ENCODE data around the gene TOP1.

TOP1 gene

GRCh38 chr20:41007481-41007880 is 21.1 kb upstream of the TOP1 start:
- Histone ChIP-seq H2BK120ac (ENCODE audit: insufficient read depth, low read length, poor library complexity) (no peak overlapping the region), H2AK5ac (ENCODE audit: low read length) (no peak overlapping the region), H3K79me2 (ENCODE audit: control insufficient read depth, insufficient read depth, low read length, poor library complexity) (no peaks in the 10 kb centered on the region), H2AFZ (ENCODE audit: insufficient read depth, low read length, poor library complexity) (no peak overlapping the region), H4K8ac (ENCODE audit: low read depth, low read length) (no peak overlapping the region), H4K12ac (ENCODE audit: low read depth, low read length) (no peak overlapping the region), H3K14ac (ENCODE audit: low read length) (no peak overlapping the region), H3K27me3 (ENCODE audit: insufficient read depth, low read length) (no peaks in the 10 kb centered on the region), H3K18ac (ENCODE audit: low read length) (no peak overlapping the region), H2BK12ac (ENCODE audit: low read length) (no peak overlapping the region), H4K91ac (ENCODE audit: low read depth, low read length) (no peak overlapping the region), H3K36me3 (ENCODE audit: control insufficient read depth in 1 of 2, insufficient read depth in 2 of 2, low read length in 2 of 2) (no peaks in the 10 kb centered on the region), H3K4me3 (ENCODE audit: low read depth, low read length) (no peak overlapping the region), H3K9ac (ENCODE audit: low read length) (no peak overlapping the region), H3K4me1 (ENCODE audit: control insufficient read depth in 1 of 2, insufficient read depth in 2 of 2, low read length in 2 of 2) (peaks cover 2 to 8% of the 10 kb centered on the region in 2 experiments), H3K4me2 (ENCODE audit: low read length) (no peak overlapping the region), H3K4ac (ENCODE audit: low read depth, low read length) (no peak overlapping the region), H2BK5ac (ENCODE audit: low read depth, low read length, poor library complexity) (no peak overlapping the region), H3K27ac (ENCODE audit: low read depth, low read length) (no peak overlapping the region), H3K23ac (ENCODE audit: low read length) (no peak overlapping the region), H3K79me1 (ENCODE audit: low read length) (no peaks in the 10 kb centered on the region), H3K9me3 (ENCODE audit: insufficient read depth, low read depth, low read length) (peaks cover 15% of the 10 kb centered on the region)
- WGBS (ENCODE audit: extremely low coverage, insufficient coverage, insufficient read length), result no CpG with 5 or more reads among the region's 3 CpGs
- DNase-seq, result no peak

GRCh38 chr20:41009946-41010345 is 18.7 kb upstream of the TOP1 start:
- H3K14ac ChIP-seq (ENCODE audit: low read length), result no peak overlapping the region
- no peak overlapping the region for H4K12ac ChIP-seq (ENCODE audit: low read depth, low read length)
- H3K9ac ChIP-seq (ENCODE audit: low read length), result no peak overlapping the region
- H3K9me3 ChIP-seq (ENCODE audit: insufficient read depth, low read depth, low read length), result peaks cover 15% of the 10 kb centered on the region
- no peak overlapping the region for H2BK5ac ChIP-seq (ENCODE audit: low read depth, low read length, poor library complexity)
- H3K36me3 ChIP-seq (ENCODE audit: control insufficient read depth in 1 of 2, insufficient read depth in 2 of 2, low read length in 2 of 2), result no peaks in the 10 kb centered on the region
- peaks cover 0 to 5% of the 10 kb centered on the region in 2 experiments for H3K4me1 ChIP-seq (ENCODE audit: control insufficient read depth in 1 of 2, insufficient read depth in 2 of 2, low read length in 2 of 2)
- no peak for DNase-seq
- no peak overlapping the region for H4K91ac ChIP-seq (ENCODE audit: low read depth, low read length)
- H2BK120ac ChIP-seq (ENCODE audit: insufficient read depth, low read length, poor library complexity), result no peak overlapping the region
- H3K18ac ChIP-seq (ENCODE audit: low read length), result no peak overlapping the region
- H3K4ac ChIP-seq (ENCODE audit: low read depth, low read length), result no peak overlapping the region
- no peak overlapping the region for H3K4me3 ChIP-seq (ENCODE audit: low read depth, low read length)
- H3K4me2 ChIP-seq (ENCODE audit: low read length), result no peak overlapping the region
- H2BK12ac ChIP-seq (ENCODE audit: low read length), result no peak overlapping the region
- H4K8ac ChIP-seq (ENCODE audit: low read depth, low read length), result no peak overlapping the region
- H3K23ac ChIP-seq (ENCODE audit: low read length), result no peak overlapping the region
- no peaks in the 10 kb centered on the region for H3K27me3 ChIP-seq (ENCODE audit: insufficient read depth, low read length)
- no peak overlapping the region for H2AFZ ChIP-seq (ENCODE audit: insufficient read depth, low read length, poor library complexity)
- H2AK5ac ChIP-seq (ENCODE audit: low read length), result no peak overlapping the region
- WGBS (ENCODE audit: extremely low coverage, insufficient coverage, insufficient read length), result no CpG with 5 or more reads among the region's 3 CpGs
- no peaks in the 10 kb centered on the region for H3K79me1 ChIP-seq (ENCODE audit: low read length)
- no peak overlapping the region for H3K27ac ChIP-seq (ENCODE audit: low read depth, low read length)
- no peaks in the 10 kb centered on the region for H3K79me2 ChIP-seq (ENCODE audit: control insufficient read depth, insufficient read depth, low read length, poor library complexity)

DNA sequence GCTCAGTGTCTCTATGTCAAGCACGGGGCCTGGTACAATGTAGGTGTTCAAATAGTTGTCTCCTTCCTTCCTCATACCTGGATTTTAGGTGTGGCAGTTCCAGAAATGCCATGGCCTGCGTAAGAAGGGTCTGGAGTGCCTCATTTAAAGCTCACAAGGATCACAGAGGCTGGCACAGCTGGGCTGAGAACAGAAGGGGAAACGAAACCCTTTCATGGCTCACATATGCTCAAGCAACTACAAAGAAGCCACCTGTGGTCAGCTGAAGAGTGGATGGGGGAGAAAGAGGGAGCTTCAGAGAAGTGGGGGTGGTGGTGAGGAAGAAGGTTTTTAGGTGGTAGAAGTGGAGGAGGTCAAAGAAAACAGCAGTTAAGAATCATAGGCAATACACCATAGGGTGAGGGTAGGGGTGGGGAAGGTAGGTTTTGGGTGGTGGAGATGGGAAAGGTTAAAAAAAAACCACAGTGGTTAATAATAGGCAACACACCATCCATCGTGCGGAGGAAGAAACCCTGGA is 17.0 kb upstream of the TOP1 start:
- Histone ChIP-seq H3K18ac (ENCODE audit: low read length) (no peak overlapping the region), H3K14ac (ENCODE audit: low read length) (no peak overlapping the region), H3K4ac (ENCODE audit: low read depth, low read length) (no peak overlapping the region), H3K27me3 (ENCODE audit: insufficient read depth, low read length) (no peaks in the 10 kb centered on the region), H3K79me2 (ENCODE audit: control insufficient read depth, insufficient read depth, low read length, poor library complexity) (no peaks in the 10 kb centered on the region), H2BK12ac (ENCODE audit: low read length) (no peak overlapping the region), H3K36me3 (ENCODE audit: control insufficient read depth in 1 of 2, insufficient read depth in 2 of 2, low read length in 2 of 2) (no peaks in the 10 kb centered on the region), H3K79me1 (ENCODE audit: low read length) (peaks cover 3% of the 10 kb centered on the region), H3K23ac (ENCODE audit: low read length) (no peak overlapping the region), H3K4me3 (ENCODE audit: low read depth, low read length) (no peak overlapping the region), H4K8ac (ENCODE audit: low read depth, low read length) (no peak overlapping the region), H3K9me3 (ENCODE audit: insufficient read depth, low read depth, low read length) (peaks cover 6% of the 10 kb centered on the region), H3K4me1 (ENCODE audit: control insufficient read depth in 1 of 2, insufficient read depth in 2 of 2, low read length in 2 of 2) (peaks cover 0 to 5% of the 10 kb centered on the region in 2 experiments), H4K91ac (ENCODE audit: low read depth, low read length) (no peak overlapping the region), H2BK5ac (ENCODE audit: low read depth, low read length, poor library complexity) (no peak overlapping the region), H4K12ac (ENCODE audit: low read depth, low read length) (no peak overlapping the region), H2AK5ac (ENCODE audit: low read length) (no peak overlapping the region), H3K9ac (ENCODE audit: low read length) (no peak overlapping the region), H2BK120ac (ENCODE audit: insufficient read depth, low read length, poor library complexity) (no peak overlapping the region), H3K27ac (ENCODE audit: low read depth, low read length) (no peak overlapping the region), H2AFZ (ENCODE audit: insufficient read depth, low read length, poor library complexity) (no peak overlapping the region), H3K4me2 (ENCODE audit: low read length) (no peak overlapping the region)
- peak; percentile 25 to 70 for DNase-seq
- no CpG with 5 or more reads among the region's 5 CpGs for WGBS (ENCODE audit: extremely low coverage, insufficient coverage, insufficient read length)

DNA sequence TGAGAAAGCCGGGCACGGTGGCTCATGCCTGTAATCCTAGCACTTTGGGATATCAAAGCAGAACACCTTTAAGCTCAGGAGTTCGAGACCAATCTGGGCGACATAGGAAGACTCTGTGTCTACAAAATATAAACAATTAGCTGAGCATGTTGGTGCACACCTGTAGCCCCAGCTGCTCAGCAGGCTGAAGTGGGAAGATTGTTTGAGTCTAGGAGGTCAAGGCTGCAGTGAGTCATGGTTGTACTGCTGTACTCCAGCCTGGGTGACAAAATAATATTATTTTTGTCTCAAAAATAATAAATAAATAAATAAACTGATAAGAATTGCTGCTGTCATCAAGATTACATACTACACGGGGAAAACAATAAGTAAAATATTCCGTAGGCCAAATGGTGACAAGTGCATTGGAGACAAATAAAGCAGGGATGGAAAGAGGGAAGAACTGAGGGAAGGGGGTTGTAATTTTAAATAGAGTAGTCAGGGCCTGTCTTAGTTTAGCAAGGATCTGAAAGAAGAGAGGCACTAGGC is 14.0 kb upstream of the TOP1 start:
- no peak overlapping the region for H3K27ac ChIP-seq (ENCODE audit: low read depth, low read length)
- H3K4me1 ChIP-seq (ENCODE audit: control insufficient read depth in 1 of 2, insufficient read depth in 2 of 2, low read length in 2 of 2), result peaks cover 6 to 14% of the 10 kb centered on the region in 2 experiments
- H3K18ac ChIP-seq (ENCODE audit: low read length), result no peak overlapping the region
- H2BK5ac ChIP-seq (ENCODE audit: low read depth, low read length, poor library complexity), result no peak overlapping the region
- H3K36me3 ChIP-seq (ENCODE audit: control insufficient read depth in 1 of 2, insufficient read depth in 2 of 2, low read length in 2 of 2), result no peaks in the 10 kb centered on the region
- no peak overlapping the region for H3K23ac ChIP-seq (ENCODE audit: low read length)
- no peak overlapping the region for H2BK12ac ChIP-seq (ENCODE audit: low read length)
- no peak overlapping the region for H4K91ac ChIP-seq (ENCODE audit: low read depth, low read length)
- no peaks in the 10 kb centered on the region for H3K79me2 ChIP-seq (ENCODE audit: control insufficient read depth, insufficient read depth, low read length, poor library complexity)
- peaks cover 8% of the 10 kb centered on the region for H3K79me1 ChIP-seq (ENCODE audit: low read length)
- no peak overlapping the region for H3K9ac ChIP-seq (ENCODE audit: low read length)
- H3K27me3 ChIP-seq (ENCODE audit: insufficient read depth, low read length), result no peaks in the 10 kb centered on the region
- no peak overlapping the region for H2AFZ ChIP-seq (ENCODE audit: insufficient read depth, low read length, poor library complexity)
- no peak overlapping the region for H3K4me2 ChIP-seq (ENCODE audit: low read length)
- no peak overlapping the region for H2AK5ac ChIP-seq (ENCODE audit: low read length)
- H3K4ac ChIP-seq (ENCODE audit: low read depth, low read length), result no peak overlapping the region
- no peak overlapping the region for H3K4me3 ChIP-seq (ENCODE audit: low read depth, low read length)
- no peak overlapping the region for H4K12ac ChIP-seq (ENCODE audit: low read depth, low read length)
- H3K14ac ChIP-seq (ENCODE audit: low read length), result no peak overlapping the region
- no peaks in the 10 kb centered on the region for H3K9me3 ChIP-seq (ENCODE audit: insufficient read depth, low read depth, low read length)
- no peak overlapping the region for H4K8ac ChIP-seq (ENCODE audit: low read depth, low read length)
- H2BK120ac ChIP-seq (ENCODE audit: insufficient read depth, low read length, poor library complexity), result no peak overlapping the region
- DNase-seq, result no peak
- no CpG with 5 or more reads among the region's 6 CpGs for WGBS (ENCODE audit: extremely low coverage, insufficient coverage, insufficient read length)
